ENCODE data around the gene PLCB1. TPM values are rescaled to one million over a fixed set of nuclear protein-coding genes. Genes with fewer than 3 reads are reported as not detected.

PLCB1 gene
- total RNA-seq, 1 experiment from 2014 or later = 11.3 TPM

DNA sequence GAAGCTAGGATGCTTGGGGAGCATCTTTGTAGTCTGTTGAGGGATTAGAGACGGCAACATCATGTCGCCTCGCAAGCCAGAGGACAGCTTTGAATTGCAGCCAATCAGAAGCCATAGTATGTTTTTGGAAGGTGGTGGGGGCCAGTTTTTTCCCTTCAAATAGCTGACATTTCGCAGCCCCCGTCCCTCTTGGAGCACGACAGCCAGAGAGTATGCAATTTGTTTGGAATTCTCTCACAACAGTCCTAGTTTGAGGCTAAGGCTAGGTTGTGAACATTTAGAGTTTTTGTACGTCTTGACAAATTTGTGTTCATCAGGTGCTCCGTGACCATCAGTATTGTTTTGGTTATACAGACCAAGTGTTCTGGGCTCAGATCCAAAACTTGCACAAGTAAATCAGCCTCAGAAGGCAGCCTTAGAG, 83.3 kb downstream of the PLCB1 start (continued):
- TF ChIP-seq, protein P1, sequence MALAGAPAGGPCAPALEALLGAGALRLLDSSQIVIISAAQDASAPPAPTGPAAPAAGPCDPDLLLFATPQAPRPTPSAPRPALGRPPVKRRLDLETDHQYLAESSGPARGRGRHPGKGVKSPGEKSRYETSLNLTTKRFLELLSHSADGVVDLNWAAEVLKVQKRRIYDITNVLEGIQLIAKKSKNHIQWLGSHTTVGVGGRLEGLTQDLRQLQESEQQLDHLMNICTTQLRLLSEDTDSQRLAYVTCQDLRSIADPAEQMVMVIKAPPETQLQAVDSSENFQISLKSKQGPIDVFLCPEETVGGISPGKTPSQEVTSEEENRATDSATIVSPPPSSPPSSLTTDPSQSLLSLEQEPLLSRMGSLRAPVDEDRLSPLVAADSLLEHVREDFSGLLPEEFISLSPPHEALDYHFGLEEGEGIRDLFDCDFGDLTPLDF (CRISPR knock-in tag; IDR thresholded peaks at IDR 0.05) = no peak
- TF ChIP-seq, protein P2, sequence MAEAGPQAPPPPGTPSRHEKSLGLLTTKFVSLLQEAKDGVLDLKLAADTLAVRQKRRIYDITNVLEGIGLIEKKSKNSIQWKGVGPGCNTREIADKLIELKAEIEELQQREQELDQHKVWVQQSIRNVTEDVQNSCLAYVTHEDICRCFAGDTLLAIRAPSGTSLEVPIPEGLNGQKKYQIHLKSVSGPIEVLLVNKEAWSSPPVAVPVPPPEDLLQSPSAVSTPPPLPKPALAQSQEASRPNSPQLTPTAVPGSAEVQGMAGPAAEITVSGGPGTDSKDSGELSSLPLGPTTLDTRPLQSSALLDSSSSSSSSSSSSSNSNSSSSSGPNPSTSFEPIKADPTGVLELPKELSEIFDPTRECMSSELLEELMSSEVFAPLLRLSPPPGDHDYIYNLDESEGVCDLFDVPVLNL (CRISPR knock-in tag; IDR thresholded peaks at IDR 0.05; ENCODE audit: borderline replicate concordance, low read depth) = no peak
- TF ChIP-seq NFATC4 (CRISPR knock-in tag; IDR thresholded peaks at IDR 0.05) = no peak
- TF ChIP-seq, protein P3, sequence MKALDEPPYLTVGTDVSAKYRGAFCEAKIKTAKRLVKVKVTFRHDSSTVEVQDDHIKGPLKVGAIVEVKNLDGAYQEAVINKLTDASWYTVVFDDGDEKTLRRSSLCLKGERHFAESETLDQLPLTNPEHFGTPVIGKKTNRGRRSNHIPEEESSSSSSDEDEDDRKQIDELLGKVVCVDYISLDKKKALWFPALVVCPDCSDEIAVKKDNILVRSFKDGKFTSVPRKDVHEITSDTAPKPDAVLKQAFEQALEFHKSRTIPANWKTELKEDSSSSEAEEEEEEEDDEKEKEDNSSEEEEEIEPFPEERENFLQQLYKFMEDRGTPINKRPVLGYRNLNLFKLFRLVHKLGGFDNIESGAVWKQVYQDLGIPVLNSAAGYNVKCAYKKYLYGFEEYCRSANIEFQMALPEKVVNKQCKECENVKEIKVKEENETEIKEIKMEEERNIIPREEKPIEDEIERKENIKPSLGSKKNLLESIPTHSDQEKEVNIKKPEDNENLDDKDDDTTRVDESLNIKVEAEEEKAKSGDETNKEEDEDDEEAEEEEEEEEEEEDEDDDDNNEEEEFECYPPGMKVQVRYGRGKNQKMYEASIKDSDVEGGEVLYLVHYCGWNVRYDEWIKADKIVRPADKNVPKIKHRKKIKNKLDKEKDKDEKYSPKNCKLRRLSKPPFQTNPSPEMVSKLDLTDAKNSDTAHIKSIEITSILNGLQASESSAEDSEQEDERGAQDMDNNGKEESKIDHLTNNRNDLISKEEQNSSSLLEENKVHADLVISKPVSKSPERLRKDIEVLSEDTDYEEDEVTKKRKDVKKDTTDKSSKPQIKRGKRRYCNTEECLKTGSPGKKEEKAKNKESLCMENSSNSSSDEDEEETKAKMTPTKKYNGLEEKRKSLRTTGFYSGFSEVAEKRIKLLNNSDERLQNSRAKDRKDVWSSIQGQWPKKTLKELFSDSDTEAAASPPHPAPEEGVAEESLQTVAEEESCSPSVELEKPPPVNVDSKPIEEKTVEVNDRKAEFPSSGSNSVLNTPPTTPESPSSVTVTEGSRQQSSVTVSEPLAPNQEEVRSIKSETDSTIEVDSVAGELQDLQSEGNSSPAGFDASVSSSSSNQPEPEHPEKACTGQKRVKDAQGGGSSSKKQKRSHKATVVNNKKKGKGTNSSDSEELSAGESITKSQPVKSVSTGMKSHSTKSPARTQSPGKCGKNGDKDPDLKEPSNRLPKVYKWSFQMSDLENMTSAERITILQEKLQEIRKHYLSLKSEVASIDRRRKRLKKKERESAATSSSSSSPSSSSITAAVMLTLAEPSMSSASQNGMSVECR (CRISPR knock-in tag; IDR thresholded peaks at IDR 0.05; ENCODE audit: borderline replicate concordance) = no peak
- TF ChIP-seq ZNF138 (CRISPR knock-in tag; conservative IDR thresholded peaks at IDR 0.05) = no peak
- TF ChIP-seq ZNF396 (CRISPR knock-in tag; IDR thresholded peaks at IDR 0.05; ENCODE audit: borderline replicate concordance) = no peak

DNA sequence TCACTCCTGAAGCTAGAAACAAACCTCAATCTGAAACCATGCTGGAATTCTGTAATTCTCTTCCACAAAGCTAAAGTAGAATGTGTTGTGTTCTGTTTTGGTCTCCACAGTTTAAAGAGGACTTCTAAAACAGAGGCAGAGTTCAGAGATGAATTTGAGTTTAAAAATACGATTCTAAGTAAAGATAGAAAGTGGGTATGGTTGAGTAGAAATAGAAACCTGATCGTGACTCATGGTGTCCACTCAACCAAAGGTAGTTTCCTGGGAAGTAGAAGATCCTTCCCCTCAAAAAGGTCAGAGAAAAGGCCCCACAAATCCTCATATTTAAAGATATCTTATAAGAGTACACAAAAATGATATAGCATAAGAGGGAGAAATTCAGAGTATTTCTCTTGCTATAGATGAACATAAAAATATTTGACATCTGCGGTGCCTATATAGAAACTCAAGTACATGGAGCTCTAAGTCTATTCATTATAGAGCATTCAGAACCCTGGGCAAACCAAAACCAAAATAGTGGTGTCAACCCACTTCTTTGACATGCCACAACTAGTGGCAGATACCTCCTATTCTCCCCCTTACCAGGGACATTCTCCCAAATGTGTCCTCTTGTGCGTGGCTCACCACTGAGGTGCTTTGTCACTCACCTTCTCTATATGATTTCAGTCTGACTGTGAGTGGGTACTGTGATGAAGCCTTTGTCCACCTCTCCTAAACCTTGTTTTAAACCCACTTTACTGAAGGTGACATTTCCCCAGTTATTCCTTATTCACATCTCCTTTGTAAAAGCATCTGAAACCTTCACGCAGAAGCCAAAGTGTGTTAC, 84.5 kb downstream of the PLCB1 start:
- TF ChIP-seq, protein P4, sequence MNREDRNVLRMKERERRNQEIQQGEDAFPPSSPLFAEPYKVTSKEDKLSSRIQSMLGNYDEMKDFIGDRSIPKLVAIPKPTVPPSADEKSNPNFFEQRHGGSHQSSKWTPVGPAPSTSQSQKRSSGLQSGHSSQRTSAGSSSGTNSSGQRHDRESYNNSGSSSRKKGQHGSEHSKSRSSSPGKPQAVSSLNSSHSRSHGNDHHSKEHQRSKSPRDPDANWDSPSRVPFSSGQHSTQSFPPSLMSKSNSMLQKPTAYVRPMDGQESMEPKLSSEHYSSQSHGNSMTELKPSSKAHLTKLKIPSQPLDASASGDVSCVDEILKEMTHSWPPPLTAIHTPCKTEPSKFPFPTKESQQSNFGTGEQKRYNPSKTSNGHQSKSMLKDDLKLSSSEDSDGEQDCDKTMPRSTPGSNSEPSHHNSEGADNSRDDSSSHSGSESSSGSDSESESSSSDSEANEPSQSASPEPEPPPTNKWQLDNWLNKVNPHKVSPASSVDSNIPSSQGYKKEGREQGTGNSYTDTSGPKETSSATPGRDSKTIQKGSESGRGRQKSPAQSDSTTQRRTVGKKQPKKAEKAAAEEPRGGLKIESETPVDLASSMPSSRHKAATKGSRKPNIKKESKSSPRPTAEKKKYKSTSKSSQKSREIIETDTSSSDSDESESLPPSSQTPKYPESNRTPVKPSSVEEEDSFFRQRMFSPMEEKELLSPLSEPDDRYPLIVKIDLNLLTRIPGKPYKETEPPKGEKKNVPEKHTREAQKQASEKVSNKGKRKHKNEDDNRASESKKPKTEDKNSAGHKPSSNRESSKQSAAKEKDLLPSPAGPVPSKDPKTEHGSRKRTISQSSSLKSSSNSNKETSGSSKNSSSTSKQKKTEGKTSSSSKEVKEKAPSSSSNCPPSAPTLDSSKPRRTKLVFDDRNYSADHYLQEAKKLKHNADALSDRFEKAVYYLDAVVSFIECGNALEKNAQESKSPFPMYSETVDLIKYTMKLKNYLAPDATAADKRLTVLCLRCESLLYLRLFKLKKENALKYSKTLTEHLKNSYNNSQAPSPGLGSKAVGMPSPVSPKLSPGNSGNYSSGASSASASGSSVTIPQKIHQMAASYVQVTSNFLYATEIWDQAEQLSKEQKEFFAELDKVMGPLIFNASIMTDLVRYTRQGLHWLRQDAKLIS (CRISPR knock-in tag; IDR thresholded peaks at IDR 0.05; ENCODE audit: borderline replicate concordance) = no peak
- TF ChIP-seq ZNF138 (CRISPR knock-in tag; conservative IDR thresholded peaks at IDR 0.05) = no peak
- TF ChIP-seq, protein P5, sequence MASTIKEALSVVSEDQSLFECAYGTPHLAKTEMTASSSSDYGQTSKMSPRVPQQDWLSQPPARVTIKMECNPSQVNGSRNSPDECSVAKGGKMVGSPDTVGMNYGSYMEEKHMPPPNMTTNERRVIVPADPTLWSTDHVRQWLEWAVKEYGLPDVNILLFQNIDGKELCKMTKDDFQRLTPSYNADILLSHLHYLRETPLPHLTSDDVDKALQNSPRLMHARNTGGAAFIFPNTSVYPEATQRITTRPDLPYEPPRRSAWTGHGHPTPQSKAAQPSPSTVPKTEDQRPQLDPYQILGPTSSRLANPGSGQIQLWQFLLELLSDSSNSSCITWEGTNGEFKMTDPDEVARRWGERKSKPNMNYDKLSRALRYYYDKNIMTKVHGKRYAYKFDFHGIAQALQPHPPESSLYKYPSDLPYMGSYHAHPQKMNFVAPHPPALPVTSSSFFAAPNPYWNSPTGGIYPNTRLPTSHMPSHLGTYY (CRISPR knock-in tag; IDR thresholded peaks at IDR 0.05) = no peak
- TF ChIP-seq, protein P3 (CRISPR knock-in tag; IDR thresholded peaks at IDR 0.05; ENCODE audit: borderline replicate concordance) = no peak
- TF ChIP-seq, protein P6, sequence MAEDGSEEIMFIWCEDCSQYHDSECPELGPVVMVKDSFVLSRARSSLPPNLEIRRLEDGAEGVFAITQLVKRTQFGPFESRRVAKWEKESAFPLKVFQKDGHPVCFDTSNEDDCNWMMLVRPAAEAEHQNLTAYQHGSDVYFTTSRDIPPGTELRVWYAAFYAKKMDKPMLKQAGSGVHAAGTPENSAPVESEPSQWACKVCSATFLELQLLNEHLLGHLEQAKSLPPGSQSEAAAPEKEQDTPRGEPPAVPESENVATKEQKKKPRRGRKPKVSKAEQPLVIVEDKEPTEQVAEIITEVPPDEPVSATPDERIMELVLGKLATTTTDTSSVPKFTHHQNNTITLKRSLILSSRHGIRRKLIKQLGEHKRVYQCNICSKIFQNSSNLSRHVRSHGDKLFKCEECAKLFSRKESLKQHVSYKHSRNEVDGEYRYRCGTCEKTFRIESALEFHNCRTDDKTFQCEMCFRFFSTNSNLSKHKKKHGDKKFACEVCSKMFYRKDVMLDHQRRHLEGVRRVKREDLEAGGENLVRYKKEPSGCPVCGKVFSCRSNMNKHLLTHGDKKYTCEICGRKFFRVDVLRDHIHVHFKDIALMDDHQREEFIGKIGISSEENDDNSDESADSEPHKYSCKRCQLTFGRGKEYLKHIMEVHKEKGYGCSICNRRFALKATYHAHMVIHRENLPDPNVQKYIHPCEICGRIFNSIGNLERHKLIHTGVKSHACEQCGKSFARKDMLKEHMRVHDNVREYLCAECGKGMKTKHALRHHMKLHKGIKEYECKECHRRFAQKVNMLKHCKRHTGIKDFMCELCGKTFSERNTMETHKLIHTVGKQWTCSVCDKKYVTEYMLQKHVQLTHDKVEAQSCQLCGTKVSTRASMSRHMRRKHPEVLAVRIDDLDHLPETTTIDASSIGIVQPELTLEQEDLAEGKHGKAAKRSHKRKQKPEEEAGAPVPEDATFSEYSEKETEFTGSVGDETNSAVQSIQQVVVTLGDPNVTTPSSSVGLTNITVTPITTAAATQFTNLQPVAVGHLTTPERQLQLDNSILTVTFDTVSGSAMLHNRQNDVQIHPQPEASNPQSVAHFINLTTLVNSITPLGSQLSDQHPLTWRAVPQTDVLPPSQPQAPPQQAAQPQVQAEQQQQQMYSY (CRISPR knock-in tag; IDR thresholded peaks at IDR 0.05) = no peak
- no peak for TF ChIP-seq NR3C1 (CRISPR knock-in tag; conservative IDR thresholded peaks at IDR 0.05; ENCODE audit: low read depth)
- TF ChIP-seq GTF2I (CRISPR knock-in tag; conservative IDR thresholded peaks at IDR 0.05) = no peak
- H3K9me3 Mint-ChIP-seq = no peaks in the 10 kb centered on the region
- H3K4me3 Mint-ChIP-seq = no peak overlapping the region
- DNase-seq (ENCODE audit: low spot score) (no peak), ATAC-seq (no peak)
- peaks cover 27% of the 10 kb centered on the region for H3K4me1 Mint-ChIP-seq
- H3K36me3 Mint-ChIP-seq = no peaks in the 10 kb centered on the region
- POLR2A ChIA-PET = no interaction called here
- CTCF ChIA-PET = no interaction called here
- no peak overlapping the region for H3K27ac Mint-ChIP-seq
- H3K27me3 Mint-ChIP-seq (ENCODE audit: low read depth) = no peaks in the 10 kb centered on the region

Measured in WTC11 (cell line).